Endothelial cell (in vitro differentiated cells): ENCODE data around the gene SMURF1. TPM values are rescaled to one million over a fixed set of nuclear protein-coding genes. Genes with fewer than 3 reads are reported as not detected.

Source experiments
- DNase-seq: peaks from one replicate; pipeline ENCODE4 v3.0.0; 2021; ENCODE audit warnings: low spot score
- H3K27ac Mint-ChIP-seq: one replicate; pipeline ENCODE4 v1.8.0; 2021; ENCODE audit warnings: mixed read lengths, inconsistent platforms; ENCODE audit not compliant: unreplicated experiment
- H3K27me3 Mint-ChIP-seq: one replicate; pipeline ENCODE4 v1.8.0; 2021; ENCODE audit warnings: mild to moderate bottlenecking, moderate library complexity, mixed read lengths, inconsistent platforms; ENCODE audit not compliant: unreplicated experiment
- H3K36me3 Mint-ChIP-seq: one replicate; pipeline ENCODE4 v1.8.0; 2021; ENCODE audit warnings: mild to moderate bottlenecking, low read depth, mixed read lengths, inconsistent platforms; ENCODE audit not compliant: unreplicated experiment
- H3K4me1 Mint-ChIP-seq: one replicate; pipeline ENCODE4 v1.8.0; 2021; ENCODE audit warnings: mild to moderate bottlenecking, mixed read lengths, inconsistent platforms; ENCODE audit not compliant: unreplicated experiment
- H3K4me3 Mint-ChIP-seq: one replicate; pipeline ENCODE4 v1.8.0; 2021; ENCODE audit warnings: mild to moderate bottlenecking, mixed read lengths, inconsistent platforms; ENCODE audit not compliant: unreplicated experiment
- H3K9me3 Mint-ChIP-seq: one replicate; pipeline ENCODE4 v1.8.0; 2021; ENCODE audit warnings: mixed read lengths, inconsistent platforms; ENCODE audit not compliant: unreplicated experiment
- CTCF ChIP-seq: fragments of 200-600 bp; sonication (generic); IDR thresholded peaks from one replicate; pipeline ENCODE4 v1.5.0; 2021; ENCODE audit warnings: antibody characterized with exemption; ENCODE audit not compliant: unreplicated experiment
- total RNA-seq: library from RNA; stranded (reverse); fragmentation: NEBNext Ultra II Directional; extraction: Animal tissue kit (Norgen Biotek cat#: 25700); gene quantifications from one replicate; pipeline ENCODE4 v1.2.1, GENCODE V29; 2021; ENCODE audit not compliant: unreplicated experiment

Gene SMURF1
- total RNA-seq, 1 donor from 2014 or later: 32.5 TPM

GRCh38 chr7:99004781-99005500, 139.0 kb downstream of the SMURF1 start:
- no peak for DNase-seq
- no peak for TF ChIP-seq CTCF
- peaks cover 43% of the 10 kb centered on the region for H3K36me3 Mint-ChIP-seq
- no peaks in the 10 kb centered on the region for H3K4me1 Mint-ChIP-seq
- H3K27me3 Mint-ChIP-seq: peaks cover 11% of the 10 kb centered on the region
- H3K27ac Mint-ChIP-seq: no peak overlapping the region
- no peaks in the 10 kb centered on the region for H3K9me3 Mint-ChIP-seq
- peak overlapping the region; percentile 27 for H3K4me3 Mint-ChIP-seq

GRCh38 chr7:99004216-99004615, 139.7 kb downstream of the SMURF1 start:
- Mint-ChIP-seq H3K27me3 (peaks cover 11% of the 10 kb centered on the region), H3K4me3 (no peak overlapping the region), H3K4me1 (no peaks in the 10 kb centered on the region), H3K36me3 (peaks cover 43% of the 10 kb centered on the region), H3K27ac (no peak overlapping the region), H3K9me3 (no peaks in the 10 kb centered on the region)
- no peak for TF ChIP-seq CTCF
- DNase-seq: no peak

- H3K27ac Mint-ChIP-seq: no peak overlapping the region
- H3K36me3 Mint-ChIP-seq: peaks cover 39% of the 10 kb centered on the region
- no peak for DNase-seq
- H3K9me3 Mint-ChIP-seq: no peaks in the 10 kb centered on the region
- H3K27me3 Mint-ChIP-seq: peaks cover 11% of the 10 kb centered on the region
- H3K4me1 Mint-ChIP-seq: no peaks in the 10 kb centered on the region
- H3K4me3 Mint-ChIP-seq: no peak overlapping the region
- no peak for TF ChIP-seq CTCF
These were observed 140.5 kb downstream of the SMURF1 start for GRCh38 chr7:99003419-99003818.

GRCh38 chr7:99002827-99003212, 141.1 kb downstream of the SMURF1 start:
- Mint-ChIP-seq H3K4me3 (no peak overlapping the region), H3K9me3 (no peaks in the 10 kb centered on the region), H3K27me3 (peaks cover 5% of the 10 kb centered on the region), H3K4me1 (no peaks in the 10 kb centered on the region), H3K27ac (no peak overlapping the region), H3K36me3 (peaks cover 39% of the 10 kb centered on the region)
- DNase-seq: no peak
- no peak for TF ChIP-seq CTCF

GRCh38 chr7:99002148-99002826, 141.6 kb downstream of the SMURF1 start:
- H3K27ac Mint-ChIP-seq: no peak overlapping the region
- peaks cover 39% of the 10 kb centered on the region for H3K36me3 Mint-ChIP-seq

More at GRCh38 chr7:99002148-99002826, 141.6 kb downstream of the SMURF1 start:
- DNase-seq: no peak
- Mint-ChIP-seq H3K4me3 (no peak overlapping the region), H3K4me1 (no peaks in the 10 kb centered on the region), H3K27me3 (peaks cover 5% of the 10 kb centered on the region), H3K9me3 (no peaks in the 10 kb centered on the region)
- no peak for TF ChIP-seq CTCF
